ENCODE data around the gene AGFG2. TPM values are rescaled to one million over a fixed set of nuclear protein-coding genes. Genes with fewer than 3 reads are reported as not detected.

Gene AGFG2
- total RNA-seq, 1 experiment from 2014 or later: 11.9 TPM

DNA sequence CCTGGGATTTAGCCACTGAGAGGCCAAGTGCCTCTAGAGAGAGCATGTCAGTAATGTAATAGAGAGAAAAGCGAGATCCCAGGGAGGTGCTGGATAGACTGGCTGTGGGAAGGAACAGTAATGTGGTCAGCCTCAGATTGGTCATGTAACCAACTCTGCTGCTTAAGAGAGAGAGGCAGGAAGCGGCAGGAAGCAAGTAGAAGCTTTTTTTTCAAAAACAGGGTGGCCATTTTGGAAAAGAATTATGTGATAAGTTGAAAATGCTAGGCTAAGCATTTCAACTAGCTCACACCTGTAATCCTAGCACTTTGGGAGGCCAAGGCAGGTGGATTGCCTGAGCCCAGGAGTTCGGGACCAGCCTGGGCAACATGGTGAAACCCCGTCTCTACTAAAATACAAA, 59.4 kb downstream of the AGFG2 start:
- TF ChIP-seq, protein P1, sequence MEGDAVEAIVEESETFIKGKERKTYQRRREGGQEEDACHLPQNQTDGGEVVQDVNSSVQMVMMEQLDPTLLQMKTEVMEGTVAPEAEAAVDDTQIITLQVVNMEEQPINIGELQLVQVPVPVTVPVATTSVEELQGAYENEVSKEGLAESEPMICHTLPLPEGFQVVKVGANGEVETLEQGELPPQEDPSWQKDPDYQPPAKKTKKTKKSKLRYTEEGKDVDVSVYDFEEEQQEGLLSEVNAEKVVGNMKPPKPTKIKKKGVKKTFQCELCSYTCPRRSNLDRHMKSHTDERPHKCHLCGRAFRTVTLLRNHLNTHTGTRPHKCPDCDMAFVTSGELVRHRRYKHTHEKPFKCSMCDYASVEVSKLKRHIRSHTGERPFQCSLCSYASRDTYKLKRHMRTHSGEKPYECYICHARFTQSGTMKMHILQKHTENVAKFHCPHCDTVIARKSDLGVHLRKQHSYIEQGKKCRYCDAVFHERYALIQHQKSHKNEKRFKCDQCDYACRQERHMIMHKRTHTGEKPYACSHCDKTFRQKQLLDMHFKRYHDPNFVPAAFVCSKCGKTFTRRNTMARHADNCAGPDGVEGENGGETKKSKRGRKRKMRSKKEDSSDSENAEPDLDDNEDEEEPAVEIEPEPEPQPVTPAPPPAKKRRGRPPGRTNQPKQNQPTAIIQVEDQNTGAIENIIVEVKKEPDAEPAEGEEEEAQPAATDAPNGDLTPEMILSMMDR (IDR thresholded peaks at IDR 0.05; ENCODE audit: unreplicated experiment): no peak
- CTCF ChIA-PET: interaction anchor here (0.6 to 1.5 kb wide), 2 partner anchors 12 to 38 kb away, joined by 3 to 5 read pairs; no protein-coding TSS in a partner anchor

DNA sequence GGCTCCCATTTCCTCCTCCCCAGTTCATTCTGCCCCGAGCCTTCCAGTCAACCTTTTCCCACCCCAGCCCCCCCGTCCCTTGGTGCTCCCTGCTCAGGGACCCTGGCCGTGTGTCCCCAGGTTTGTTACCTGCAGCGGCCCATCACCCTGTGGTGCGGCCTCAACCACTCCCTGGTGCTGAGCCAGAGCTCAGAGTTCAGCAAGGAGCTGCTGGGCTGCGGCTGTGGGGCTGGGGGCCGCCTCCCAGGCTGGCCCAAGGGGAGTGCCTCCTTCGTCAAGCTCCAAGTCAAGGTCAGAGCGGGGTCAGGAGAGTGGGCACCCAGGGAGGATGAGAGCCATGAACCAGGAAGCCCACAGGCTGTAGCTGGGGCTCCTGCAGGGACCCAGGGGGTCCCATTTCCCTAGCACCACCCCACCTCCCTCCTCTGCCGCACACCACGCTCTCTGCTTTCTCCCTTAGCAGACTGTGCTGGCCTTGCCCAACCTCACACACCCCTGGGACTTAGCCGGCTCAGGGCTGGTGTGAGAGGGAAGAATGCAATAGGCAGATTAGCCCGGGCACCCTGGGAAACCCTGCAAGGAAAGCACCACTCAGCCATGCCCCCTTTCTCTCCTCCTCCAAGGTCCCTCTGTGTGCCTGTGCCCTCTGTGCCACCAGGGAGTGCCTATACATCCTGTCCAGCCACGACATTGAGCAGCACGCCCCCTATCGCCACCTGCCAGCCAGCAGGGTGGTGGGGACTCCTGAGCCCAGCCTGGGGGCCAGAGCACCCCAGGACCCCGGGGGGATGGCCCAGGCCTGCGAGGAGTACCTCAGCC, 61.1 kb downstream of the AGFG2 start:
- peaks cover 5% of the 10 kb centered on the region for H3K4me1 Mint-ChIP-seq (ENCODE audit: insufficient read depth, unreplicated experiment)
- no peak overlapping the region for H3K27ac Mint-ChIP-seq (ENCODE audit: low read depth, unreplicated experiment)
- no peaks in the 10 kb centered on the region for H3K27me3 Mint-ChIP-seq (ENCODE audit: insufficient read depth, unreplicated experiment)
- H3K36me3 Mint-ChIP-seq (ENCODE audit: insufficient read depth, unreplicated experiment): no peaks in the 10 kb centered on the region
- H3K9me3 Mint-ChIP-seq (ENCODE audit: unreplicated experiment): no peaks in the 10 kb centered on the region
- DNase-seq (ENCODE audit: unreplicated experiment): no peak
- ChIA-PET POLR2A (no interaction called here), CTCF (no interaction called here)
- intact Hi-C loops (cut with micrococcal nuclease): loop anchor here (5.0 kb wide), 1 partner anchor 92 kb away; the partner anchor contains the start of gene GIGYF1
- no TSS peak for BruUV-seq (replicated peaks)
- TF ChIP-seq, protein P1 (IDR thresholded peaks at IDR 0.05; ENCODE audit: unreplicated experiment): no peak
- H3K4me3 Mint-ChIP-seq (ENCODE audit: unreplicated experiment): no peak overlapping the region

More for the DNA sequence above, 59.4 kb downstream of the AGFG2 start:
- Mint-ChIP-seq H3K9me3 (ENCODE audit: unreplicated experiment) (no peaks in the 10 kb centered on the region), H3K27me3 (ENCODE audit: insufficient read depth, unreplicated experiment) (no peaks in the 10 kb centered on the region), H3K36me3 (ENCODE audit: insufficient read depth, unreplicated experiment) (no peaks in the 10 kb centered on the region), H3K27ac (ENCODE audit: low read depth, unreplicated experiment) (no peak overlapping the region), H3K4me1 (ENCODE audit: insufficient read depth, unreplicated experiment) (peaks cover 5% of the 10 kb centered on the region), H3K4me3 (ENCODE audit: unreplicated experiment) (no peak overlapping the region)
- no TSS peak for BruUV-seq (replicated peaks)
- POLR2A ChIA-PET: interaction anchor here (0.6 to 1.1 kb wide), 3 partner anchors 12 to 625 kb away, joined by 3 to 6 read pairs (median 5); partner anchors contain the start of genes FBXO24, LRCH4 and MOSPD3
- DNase-seq (ENCODE audit: unreplicated experiment): no peak
- intact Hi-C loops (cut with micrococcal nuclease): no loop called here

DNA sequence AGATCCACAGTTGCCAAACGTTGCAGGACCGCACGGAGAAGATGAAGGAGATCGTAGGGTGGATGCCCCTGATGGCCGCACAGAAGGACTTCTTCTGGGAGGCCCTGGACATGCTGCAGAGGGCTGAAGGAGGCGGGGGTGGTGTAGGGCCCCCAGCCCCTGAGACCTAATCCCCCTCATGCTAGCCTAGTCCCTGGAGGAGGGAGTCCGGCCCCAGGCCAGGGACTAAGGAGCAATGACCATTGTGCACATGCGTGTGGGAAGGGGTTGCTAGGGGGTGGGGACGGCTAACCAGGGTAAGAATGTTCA, 61.7 kb downstream of the AGFG2 start:
- H3K9me3 Mint-ChIP-seq (ENCODE audit: unreplicated experiment): no peaks in the 10 kb centered on the region
- intact Hi-C loops (cut with micrococcal nuclease): loop anchor here (5.0 kb wide), 1 partner anchor 92 kb away; the partner anchor contains the start of gene GIGYF1
- H3K27ac Mint-ChIP-seq (ENCODE audit: low read depth, unreplicated experiment): no peak overlapping the region
- no peaks in the 10 kb centered on the region for H3K36me3 Mint-ChIP-seq (ENCODE audit: insufficient read depth, unreplicated experiment)
- TF ChIP-seq, protein P1 (IDR thresholded peaks at IDR 0.05; ENCODE audit: unreplicated experiment): no peak
- H3K4me3 Mint-ChIP-seq (ENCODE audit: unreplicated experiment): no peak overlapping the region
- CTCF ChIA-PET: interaction anchor here (0.6 kb wide), 1 partner anchor 135 kb away, joined by 3 read pairs; no protein-coding TSS in a partner anchor
- DNase-seq (ENCODE audit: unreplicated experiment): no peak
- POLR2A ChIA-PET: no interaction called here
- H3K4me1 Mint-ChIP-seq (ENCODE audit: insufficient read depth, unreplicated experiment): peaks cover 5% of the 10 kb centered on the region
- BruUV-seq (replicated peaks): no TSS peak
- H3K27me3 Mint-ChIP-seq (ENCODE audit: insufficient read depth, unreplicated experiment): no peaks in the 10 kb centered on the region

DNA sequence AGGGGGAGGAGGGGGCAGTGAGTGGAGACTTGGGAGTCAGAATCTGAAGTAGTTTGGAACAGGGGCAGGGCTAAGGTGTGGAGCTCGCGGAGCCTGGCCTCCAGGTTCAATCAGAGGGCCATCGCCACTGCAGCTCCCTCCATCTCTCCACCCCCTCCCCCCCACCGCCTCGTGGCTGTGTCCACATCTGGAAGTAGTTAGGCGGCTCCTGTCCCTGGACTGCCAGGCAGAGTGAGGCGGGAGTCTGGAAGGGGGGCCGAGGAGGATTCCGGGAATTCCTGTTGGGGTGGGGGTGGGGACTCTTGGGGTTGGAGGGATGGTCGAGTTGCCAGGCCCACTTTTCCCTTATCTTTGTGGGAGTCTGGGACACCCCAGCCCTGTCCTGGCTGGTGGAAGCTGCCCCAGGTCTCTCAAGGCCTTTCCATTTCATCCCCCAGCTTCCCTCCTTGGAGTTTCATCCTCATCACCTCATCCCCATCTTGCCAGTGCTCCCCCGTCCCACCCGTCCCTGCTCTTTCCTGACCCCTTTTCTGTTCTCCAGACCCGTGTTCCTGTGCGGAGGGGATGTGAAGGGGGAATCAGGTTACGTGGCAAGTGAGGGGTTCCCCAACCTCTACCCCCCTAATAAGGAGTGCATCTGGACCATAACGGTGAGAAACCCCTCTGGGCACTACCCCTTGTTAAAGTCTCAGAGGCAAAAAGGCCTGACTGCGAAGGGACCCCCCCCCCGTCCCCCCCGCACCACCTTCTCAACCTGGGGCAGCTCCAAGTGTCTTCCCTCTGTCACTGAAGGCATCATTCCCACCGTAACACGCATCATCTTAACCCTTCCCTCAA, 64.1 kb downstream of the AGFG2 start:
- no TSS peak for BruUV-seq (replicated peaks)
- CTCF ChIA-PET: interaction anchor here (0.6 to 1.3 kb wide), 5 partner anchors 16 to 247 kb away, joined by 3 to 6 read pairs (median 3); partner anchors contain the start of genes FBXO24 and LRCH4
- Mint-ChIP-seq H3K27ac (ENCODE audit: low read depth, unreplicated experiment) (no peak overlapping the region), H3K36me3 (ENCODE audit: insufficient read depth, unreplicated experiment) (peaks cover 2% of the 10 kb centered on the region), H3K4me3 (ENCODE audit: unreplicated experiment) (peak overlapping the region; percentile 72), H3K4me1 (ENCODE audit: insufficient read depth, unreplicated experiment) (peaks cover 5% of the 10 kb centered on the region), H3K27me3 (ENCODE audit: insufficient read depth, unreplicated experiment) (no peaks in the 10 kb centered on the region), H3K9me3 (ENCODE audit: unreplicated experiment) (no peaks in the 10 kb centered on the region)
- POLR2A ChIA-PET: no interaction called here
- DNase-seq (ENCODE audit: unreplicated experiment): no peak
- intact Hi-C loops (cut with micrococcal nuclease): loop anchor here (5.0 kb wide), 1 partner anchor 89 kb away; the partner anchor contains the start of gene GIGYF1
- TF ChIP-seq, protein P1 (IDR thresholded peaks at IDR 0.05; ENCODE audit: unreplicated experiment): no peak

Measured in MCF 10A (cell line).